ENCODE results near the gene IQCK. TPM values are rescaled to one million over a fixed set of nuclear protein-coding genes. Genes with fewer than 3 reads are reported as not detected.

IQCK gene
- total and polyA plus RNA-seq, 11 donors = 5.6 to 17.4 (median 9.0) TPM

- peaks cover 0 to 78% (median 33%) of the 10 kb centered on the region in 12 donors for H3K4me1 ChIP-seq
- no peak for TF ChIP-seq POLR2A (IDR thresholded peaks at IDR 0.05)
- TF ChIP-seq, protein P1, sequence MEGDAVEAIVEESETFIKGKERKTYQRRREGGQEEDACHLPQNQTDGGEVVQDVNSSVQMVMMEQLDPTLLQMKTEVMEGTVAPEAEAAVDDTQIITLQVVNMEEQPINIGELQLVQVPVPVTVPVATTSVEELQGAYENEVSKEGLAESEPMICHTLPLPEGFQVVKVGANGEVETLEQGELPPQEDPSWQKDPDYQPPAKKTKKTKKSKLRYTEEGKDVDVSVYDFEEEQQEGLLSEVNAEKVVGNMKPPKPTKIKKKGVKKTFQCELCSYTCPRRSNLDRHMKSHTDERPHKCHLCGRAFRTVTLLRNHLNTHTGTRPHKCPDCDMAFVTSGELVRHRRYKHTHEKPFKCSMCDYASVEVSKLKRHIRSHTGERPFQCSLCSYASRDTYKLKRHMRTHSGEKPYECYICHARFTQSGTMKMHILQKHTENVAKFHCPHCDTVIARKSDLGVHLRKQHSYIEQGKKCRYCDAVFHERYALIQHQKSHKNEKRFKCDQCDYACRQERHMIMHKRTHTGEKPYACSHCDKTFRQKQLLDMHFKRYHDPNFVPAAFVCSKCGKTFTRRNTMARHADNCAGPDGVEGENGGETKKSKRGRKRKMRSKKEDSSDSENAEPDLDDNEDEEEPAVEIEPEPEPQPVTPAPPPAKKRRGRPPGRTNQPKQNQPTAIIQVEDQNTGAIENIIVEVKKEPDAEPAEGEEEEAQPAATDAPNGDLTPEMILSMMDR (IDR thresholded peaks at IDR 0.05) = no peak
- H3K36me3 ChIP-seq = no peaks in the 10 kb centered on the region
- ATAC-seq (no peak), DNase-seq (no peak)
- intact Hi-C loops (cut with DNase I) = loop anchor here in 6 of 10 donors (5.0 to 10.0 kb wide), 6 partner anchors 32 to 135 kb away; partner anchors contain the start of genes IQCK (in 2 of the 6), KNOP1 (in 2 of the 6) and GPRC5B (in 1 of the 6)
- no peak overlapping the region for H3K4me3 ChIP-seq
- 83 to 93% (median 86%) methylated on average over 4 of the region's 4 CpGs for WGBS, 4 donors
- H3K27me3 ChIP-seq = no peaks in the 10 kb centered on the region
- H3K27ac ChIP-seq = peak overlapping the region in 5 of 12 donors; percentile 12 to 46 (median 33)
- no peaks in the 10 kb centered on the region for H3K9me3 ChIP-seq
Observed at GRCh38 chr16:19749571-19750080, 31.6 kb downstream of the IQCK start.

GRCh38 chr16:19751478-19752385 is 33.7 kb downstream of the IQCK start:
- DNase-seq = no peak
- Histone ChIP-seq H3K4me3 (no peak overlapping the region), H3K27ac (peak overlapping the region in 8 of 12 donors; percentile 28 to 87 (median 67)), H3K27me3 (no peaks in the 10 kb centered on the region), H3K4me1 (peaks cover 0 to 80% (median 43%) of the 10 kb centered on the region in 12 donors), H3K9me3 (no peaks in the 10 kb centered on the region), H3K36me3 (no peaks in the 10 kb centered on the region)
- ATAC-seq = peak in 1 of 4 donors; percentile 22
- WGBS, 4 donors = 75 to 78% (median 76%) methylated on average over 6 of the region's 6 CpGs
- intact Hi-C loops (cut with DNase I) = loop anchor here in 6 of 10 donors (5.0 to 10.0 kb wide), 6 partner anchors 34 to 133 kb away; partner anchors contain the start of genes IQCK (in 2 of the 6), KNOP1 (in 2 of the 6) and GPRC5B (in 1 of the 6)
- TF ChIP-seq POLR2A (IDR thresholded peaks at IDR 0.05) = no peak
- TF ChIP-seq, protein P1 (IDR thresholded peaks at IDR 0.05) = no peak

- no peaks in the 10 kb centered on the region for H3K27me3 ChIP-seq
- H3K4me1 ChIP-seq = peaks cover 0 to 74% (median 40%) of the 10 kb centered on the region in 12 donors
- 50 to 62% (median 56%) methylated on average over 12 of the region's 12 CpGs for WGBS, 4 donors
- H3K4me3 ChIP-seq = no peak overlapping the region
- DNase-seq (no peak), ATAC-seq (peak in 3 of 4 donors; percentile 52 to 75 (median 63))
- intact Hi-C loops (cut with DNase I) = loop anchor here in 6 of 10 donors (5.0 to 10.0 kb wide), 6 partner anchors 37 to 131 kb away; partner anchors contain the start of genes IQCK (in 2 of the 6), KNOP1 (in 2 of the 6) and GPRC5B (in 1 of the 6)
- TF ChIP-seq POLR2A (IDR thresholded peaks at IDR 0.05) = no peak
- TF ChIP-seq, protein P1 (IDR thresholded peaks at IDR 0.05) = no peak
- H3K36me3 ChIP-seq = no peaks in the 10 kb centered on the region
- no peaks in the 10 kb centered on the region for H3K9me3 ChIP-seq
- H3K27ac ChIP-seq = peak overlapping the region in 11 of 12 donors; percentile 37 to 87 (median 71)
Observed at GRCh38 chr16:19753815-19754643, 36.0 kb downstream of the IQCK start.

All from heart left ventricle (tissue), 16 donors.